CD4-positive, alpha-beta T cell treated with Interleukin-6 at 100 ng/mL for 8 hours (primary cell): ENCODE data around the gene NHLRC4.
A peak's percentile ranks its signal among the peaks of the same experiment; 100 is the strongest.
"Not testable (repeated sequence)": the region's sequence is repeated elsewhere in the genome, so short reads cannot be mapped to it uniquely, and the experiment has no call there.

ENCODE experiments used
- DNase-seq: peaks from one replicate; pipeline ENCODE4 v3.0.0-alpha.2; 2020; ENCODE audit warnings: mixed read lengths, low spot score

Gene NHLRC4

GRCh38 chr16:597655-598054 lies 30.9 kb downstream of the NHLRC4 start:
- DNase-seq = not testable (repeated sequence)

- DNase-seq = no peak
Observed at GRCh38 chr16:598823-599739, 32.3 kb downstream of the NHLRC4 start.

- no peak for DNase-seq
Observed at GRCh38 chr16:600781-601180, 34.0 kb downstream of the NHLRC4 start.

- no peak for DNase-seq
Observed at GRCh38 chr16:603933-604332, 37.1 kb downstream of the NHLRC4 start.

GRCh38 chr16:606656-607307 lies 40.0 kb downstream of the NHLRC4 start:
- DNase-seq = no peak

- no peak for DNase-seq
Observed at GRCh38 chr16:608019-608418, 41.2 kb downstream of the NHLRC4 start.

- DNase-seq = no peak
Observed at GRCh38 chr16:609316-609715, 42.5 kb downstream of the NHLRC4 start.

GRCh38 chr16:609984-610383 lies 43.2 kb downstream of the NHLRC4 start:
- no peak for DNase-seq

GRCh38 chr16:610513-611381 lies 43.9 kb downstream of the NHLRC4 start:
- DNase-seq = peak; percentile 36

GRCh38 chr16:615122-615521 lies 48.3 kb downstream of the NHLRC4 start:
- DNase-seq = no peak

- no peak for DNase-seq
Observed at GRCh38 chr16:616733-617586, 50.2 kb downstream of the NHLRC4 start.

- no peak for DNase-seq
Observed at GRCh38 chr16:617855-618254, 51.0 kb downstream of the NHLRC4 start.
